ENCODE measurements around the gene EMP1. TPM values are rescaled to one million over a fixed set of nuclear protein-coding genes. Genes with fewer than 3 reads are reported as not detected.
"Not testable (repeated sequence)": the region's sequence is repeated elsewhere in the genome, so short reads cannot be mapped to it uniquely, and the experiment has no call there.

EMP1 gene
- total and polyA plus RNA-seq, 2 donors, result 8.1 to 33.1 TPM

DNA sequence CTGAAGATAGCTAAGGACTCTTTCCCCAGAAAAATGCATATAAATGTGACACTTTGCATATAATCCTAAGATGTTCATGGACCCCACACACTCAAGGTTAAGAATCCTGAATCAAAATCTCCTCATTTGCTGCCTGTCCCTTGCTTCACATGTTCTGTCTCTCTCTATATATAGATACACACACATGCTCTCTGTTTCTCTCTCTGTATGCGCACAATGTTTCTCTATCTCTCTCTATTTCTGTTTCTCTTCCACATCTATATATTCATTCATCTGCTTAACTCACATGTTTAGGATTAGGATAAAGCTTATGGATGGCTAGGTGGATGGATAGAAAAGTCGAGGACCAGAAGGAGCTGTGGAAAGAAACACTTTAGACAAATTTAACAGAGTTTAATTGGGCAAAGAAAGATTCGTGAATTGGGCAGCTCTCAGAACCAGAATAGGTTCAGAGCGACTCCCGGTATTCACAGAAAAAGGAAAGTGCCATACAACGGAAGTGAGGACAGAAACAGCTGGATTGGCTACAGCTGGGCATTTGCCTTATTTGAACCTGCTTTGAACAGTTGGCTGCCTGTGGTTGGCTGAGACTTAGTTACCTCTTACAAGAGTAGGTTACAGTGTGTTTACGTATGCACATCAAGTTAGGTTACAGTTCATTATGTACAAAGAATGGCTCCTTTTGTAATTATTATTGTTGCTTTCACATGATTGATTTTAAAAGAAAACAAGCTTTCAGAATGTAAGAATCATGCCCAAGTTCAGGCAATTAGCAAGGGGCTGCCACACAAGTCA is 57.6 kb downstream of the EMP1 start:
- no peak overlapping the region for H3K27ac ChIP-seq (ENCODE audit: low read depth in 1 of 2, low read length in 1 of 2)
- no peaks in the 10 kb centered on the region for H3K36me3 ChIP-seq (ENCODE audit: control insufficient read depth in 2 of 2, insufficient read depth in 2 of 2, low read length in 1 of 2)
- H3K4me1 ChIP-seq (ENCODE audit: control insufficient read depth in 2 of 2, insufficient read depth in 2 of 2, low read length in 2 of 2), result peaks cover 0 to 2% of the 10 kb centered on the region in 2 donors
- no peak overlapping the region for H3K4me3 ChIP-seq (ENCODE audit: low read length in 2 of 2)
- DNase-seq (ENCODE audit: low read depth in 6 of 9, low spot score in 9 of 9), result no peak
- peaks cover 0 to 3% of the 10 kb centered on the region in 2 donors for H3K27me3 ChIP-seq (ENCODE audit: control insufficient read depth in 2 of 2, insufficient read depth in 1 of 2, low read length in 1 of 2)
- whole genome bisulfite sequencing, result 96% methylated on average over 7 of the region's 7 CpGs
- H3K9me3 ChIP-seq (ENCODE audit: control insufficient read depth in 2 of 2, insufficient read depth in 1 of 2, low read length in 1 of 2), result no peaks in the 10 kb centered on the region

- Histone ChIP-seq H3K9me3 (ENCODE audit: control insufficient read depth in 2 of 2, insufficient read depth in 1 of 2, low read length in 1 of 2) (no peaks in the 10 kb centered on the region), H3K27ac (ENCODE audit: low read depth in 1 of 2, low read length in 1 of 2) (no peak overlapping the region), H3K36me3 (ENCODE audit: control insufficient read depth in 2 of 2, insufficient read depth in 2 of 2, low read length in 1 of 2) (no peaks in the 10 kb centered on the region), H3K4me1 (ENCODE audit: control insufficient read depth in 2 of 2, insufficient read depth in 2 of 2, low read length in 2 of 2) (peaks cover 0 to 2% of the 10 kb centered on the region in 2 donors), H3K27me3 (ENCODE audit: control insufficient read depth in 2 of 2, insufficient read depth in 1 of 2, low read length in 1 of 2) (peaks cover 0 to 3% of the 10 kb centered on the region in 2 donors), H3K4me3 (ENCODE audit: low read length in 2 of 2) (no peak overlapping the region)
- DNase-seq (ENCODE audit: low read depth in 6 of 9, low spot score in 9 of 9), result peak; percentile 55 to 84 (median 70)
- WGBS, result 34% methylated on average over 18 of the region's 18 CpGs
Observed at GRCh38 chr12:13255792-13256691, 59.5 kb downstream of the EMP1 start.

DNA sequence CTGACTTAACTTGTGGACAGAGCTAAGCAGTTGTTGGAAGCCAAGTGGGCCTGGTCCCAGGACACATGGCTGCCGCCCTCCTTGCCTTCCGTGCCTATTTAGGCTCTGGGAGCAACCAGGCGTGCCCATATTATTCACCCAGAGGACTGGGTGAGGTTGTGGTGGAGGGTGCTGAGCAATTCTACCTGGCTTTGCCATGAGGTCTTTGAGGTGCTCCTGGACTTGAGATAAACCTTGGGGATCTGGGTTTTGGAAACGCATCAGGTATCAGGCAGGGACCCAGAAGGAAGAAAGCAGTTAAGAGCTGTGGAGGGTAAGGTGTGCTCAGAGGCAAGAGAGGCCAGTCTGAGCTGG is 60.1 kb downstream of the EMP1 start:
- no peak overlapping the region for H3K4me3 ChIP-seq (ENCODE audit: low read length in 2 of 2)
- H3K27me3 ChIP-seq (ENCODE audit: control insufficient read depth in 2 of 2, insufficient read depth in 1 of 2, low read length in 1 of 2), result peaks cover 0 to 3% of the 10 kb centered on the region in 2 donors
- H3K9me3 ChIP-seq (ENCODE audit: control insufficient read depth in 2 of 2, insufficient read depth in 1 of 2, low read length in 1 of 2), result no peaks in the 10 kb centered on the region
- WGBS, result 96% methylated on average over 4 of the region's 4 CpGs
- no peaks in the 10 kb centered on the region for H3K36me3 ChIP-seq (ENCODE audit: control insufficient read depth in 2 of 2, insufficient read depth in 2 of 2, low read length in 1 of 2)
- DNase-seq (ENCODE audit: low read depth in 6 of 9, low spot score in 9 of 9), result no peak
- peaks cover 0 to 2% of the 10 kb centered on the region in 2 donors for H3K4me1 ChIP-seq (ENCODE audit: control insufficient read depth in 2 of 2, insufficient read depth in 2 of 2, low read length in 2 of 2)
- H3K27ac ChIP-seq (ENCODE audit: low read depth in 1 of 2, low read length in 1 of 2), result no peak overlapping the region

DNA sequence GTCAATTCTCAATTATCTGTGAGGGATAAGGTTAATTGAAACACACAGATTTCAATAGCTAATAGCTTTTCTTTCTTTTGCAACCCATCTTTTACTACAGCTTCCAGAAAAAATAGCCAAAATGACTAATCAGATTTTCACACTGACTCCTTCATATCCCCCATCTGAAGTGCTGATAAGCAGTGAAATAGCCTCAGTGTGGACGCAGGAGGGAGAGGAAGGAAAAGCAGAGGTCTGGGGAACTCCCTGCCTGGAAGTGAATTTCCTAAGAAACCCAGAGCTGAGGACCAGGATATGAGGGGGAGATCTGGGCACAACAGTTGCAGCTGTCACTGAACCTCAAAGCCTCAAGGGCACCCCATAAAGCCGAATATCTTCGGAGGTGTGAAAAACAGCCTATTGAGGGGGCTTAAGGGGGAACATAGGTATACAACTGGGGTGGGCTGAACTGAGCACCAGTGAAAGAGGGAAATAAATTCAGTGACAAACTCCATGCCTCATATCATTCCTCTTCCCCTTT is 60.9 kb downstream of the EMP1 start:
- no peak overlapping the region for H3K27ac ChIP-seq (ENCODE audit: low read depth in 1 of 2, low read length in 1 of 2)
- 82% methylated on average over 3 of the region's 3 CpGs for WGBS

DNA sequence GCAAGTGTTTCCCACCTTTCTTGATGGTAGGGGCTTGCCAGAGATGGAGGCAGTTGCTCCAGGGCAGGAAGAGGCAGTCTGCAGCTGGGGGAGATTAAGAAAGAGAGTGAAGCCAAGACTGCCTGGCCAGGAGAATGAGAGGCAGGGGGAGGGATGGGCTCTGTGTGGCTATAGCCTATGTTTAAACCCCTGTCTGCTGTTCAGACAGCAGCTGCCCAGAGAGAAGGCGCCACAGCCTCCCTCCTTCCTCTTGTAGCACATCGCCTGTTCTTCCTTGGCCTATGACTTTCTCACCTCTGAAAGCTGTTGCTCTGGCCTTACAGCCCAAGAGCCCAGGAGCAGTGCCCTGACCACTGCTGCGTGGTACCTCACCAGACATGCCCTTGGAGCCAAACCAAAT is 61.7 kb downstream of the EMP1 start:
- peaks cover 0 to 3% of the 10 kb centered on the region in 2 donors for H3K27me3 ChIP-seq (ENCODE audit: control insufficient read depth in 2 of 2, insufficient read depth in 1 of 2, low read length in 1 of 2)
- 97% methylated on average over 3 of the region's 3 CpGs for WGBS
- H3K27ac ChIP-seq (ENCODE audit: low read depth in 1 of 2, low read length in 1 of 2), result no peak overlapping the region
- H3K4me1 ChIP-seq (ENCODE audit: control insufficient read depth in 2 of 2, insufficient read depth in 2 of 2, low read length in 2 of 2), result peaks cover 0 to 2% of the 10 kb centered on the region in 2 donors
- no peaks in the 10 kb centered on the region for H3K36me3 ChIP-seq (ENCODE audit: control insufficient read depth in 2 of 2, insufficient read depth in 2 of 2, low read length in 1 of 2)
- no peak for DNase-seq (ENCODE audit: low read depth in 6 of 9, low spot score in 9 of 9)
- no peaks in the 10 kb centered on the region for H3K9me3 ChIP-seq (ENCODE audit: control insufficient read depth in 2 of 2, insufficient read depth in 1 of 2, low read length in 1 of 2)
- no peak overlapping the region for H3K4me3 ChIP-seq (ENCODE audit: low read length in 2 of 2)

More for the DNA sequence above, 60.9 kb downstream of the EMP1 start:
- H3K4me1 ChIP-seq (ENCODE audit: control insufficient read depth in 2 of 2, insufficient read depth in 2 of 2, low read length in 2 of 2), result peaks cover 0 to 2% of the 10 kb centered on the region in 2 donors
- H3K4me3 ChIP-seq (ENCODE audit: low read length in 2 of 2), result no peak overlapping the region
- DNase-seq (ENCODE audit: low read depth in 6 of 9, low spot score in 9 of 9), result no peak
- peaks cover 0 to 3% of the 10 kb centered on the region in 2 donors for H3K27me3 ChIP-seq (ENCODE audit: control insufficient read depth in 2 of 2, insufficient read depth in 1 of 2, low read length in 1 of 2)
- H3K9me3 ChIP-seq (ENCODE audit: control insufficient read depth in 2 of 2, insufficient read depth in 1 of 2, low read length in 1 of 2), result no peaks in the 10 kb centered on the region
- no peaks in the 10 kb centered on the region for H3K36me3 ChIP-seq (ENCODE audit: control insufficient read depth in 2 of 2, insufficient read depth in 2 of 2, low read length in 1 of 2)

DNA sequence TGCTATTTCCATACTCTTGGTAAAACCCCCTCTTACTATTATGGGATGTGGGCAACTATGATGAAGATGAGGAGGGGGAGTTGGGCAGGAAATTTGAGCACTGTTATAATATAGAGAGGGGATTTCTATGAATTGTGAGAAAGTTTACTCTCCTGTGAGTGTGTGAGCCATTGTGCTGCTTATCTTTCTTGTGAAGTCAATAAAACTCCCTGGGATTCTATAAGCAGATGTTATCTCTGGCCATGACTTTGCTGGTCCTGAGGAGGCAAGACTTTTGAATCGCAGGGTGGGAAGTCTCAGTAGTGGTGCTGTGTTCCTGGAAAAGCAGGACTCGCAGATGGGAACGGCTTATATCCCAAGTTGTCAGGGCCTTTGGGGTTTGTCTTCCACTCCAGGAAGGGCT is 62.2 kb downstream of the EMP1 start:
- DNase-seq (ENCODE audit: low read depth in 6 of 9, low spot score in 9 of 9), result no peak
- H3K9me3 ChIP-seq (ENCODE audit: control insufficient read depth in 2 of 2, insufficient read depth in 1 of 2, low read length in 1 of 2), result no peaks in the 10 kb centered on the region
- peaks cover 0 to 2% of the 10 kb centered on the region in 2 donors for H3K4me1 ChIP-seq (ENCODE audit: control insufficient read depth in 2 of 2, insufficient read depth in 2 of 2, low read length in 2 of 2)
- H3K36me3 ChIP-seq (ENCODE audit: control insufficient read depth in 2 of 2, insufficient read depth in 2 of 2, low read length in 1 of 2), result no peaks in the 10 kb centered on the region
- H3K4me3 ChIP-seq (ENCODE audit: low read length in 2 of 2), result no peak overlapping the region
- no peak overlapping the region for H3K27ac ChIP-seq (ENCODE audit: low read depth in 1 of 2, low read length in 1 of 2)
- H3K27me3 ChIP-seq (ENCODE audit: control insufficient read depth in 2 of 2, insufficient read depth in 1 of 2, low read length in 1 of 2), result peaks cover 0 to 3% of the 10 kb centered on the region in 2 donors
- WGBS, result 95% methylated on average over 3 of the region's 3 CpGs

DNA sequence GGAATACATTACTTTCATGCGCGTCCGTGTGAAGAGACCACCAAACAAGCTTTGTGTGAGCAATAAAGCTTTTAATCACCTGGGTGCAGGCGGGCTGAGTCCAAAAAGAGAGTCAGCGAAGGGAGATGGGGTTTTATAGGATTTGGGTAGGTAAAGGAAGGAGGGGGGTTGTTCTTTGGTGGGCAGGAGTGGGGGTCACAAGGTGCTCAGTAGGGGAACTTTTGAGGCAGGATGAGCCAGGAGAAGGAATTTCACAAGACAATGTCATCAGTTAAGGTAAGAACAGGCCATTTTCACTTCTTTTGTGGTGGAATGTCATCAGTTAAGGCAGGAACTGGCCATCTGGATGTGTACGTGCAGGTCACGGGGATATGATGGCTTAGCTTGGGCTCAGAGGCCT is 63.1 kb downstream of the EMP1 start:
- H3K27me3 ChIP-seq (ENCODE audit: control insufficient read depth in 2 of 2, insufficient read depth in 1 of 2, low read length in 1 of 2); H3K36me3 ChIP-seq (ENCODE audit: control insufficient read depth in 2 of 2, insufficient read depth in 2 of 2, low read length in 1 of 2); H3K4me1 ChIP-seq (ENCODE audit: control insufficient read depth in 2 of 2, insufficient read depth in 2 of 2, low read length in 2 of 2); H3K9me3 ChIP-seq (ENCODE audit: control insufficient read depth in 2 of 2, insufficient read depth in 1 of 2, low read length in 1 of 2); H3K27ac ChIP-seq (ENCODE audit: low read depth in 1 of 2, low read length in 1 of 2); H3K4me3 ChIP-seq (ENCODE audit: low read length in 2 of 2); DNase-seq (ENCODE audit: low read depth in 6 of 9, low spot score in 9 of 9): not testable (repeated sequence)
- 97% methylated on average over 7 of the region's 7 CpGs for WGBS

GRCh38 chr12:13267826-13268225 is 71.3 kb downstream of the EMP1 start:
- H3K27ac ChIP-seq (ENCODE audit: low read depth in 1 of 2, low read length in 1 of 2); H3K4me3 ChIP-seq (ENCODE audit: low read length in 2 of 2); H3K9me3 ChIP-seq (ENCODE audit: control insufficient read depth in 2 of 2, insufficient read depth in 1 of 2, low read length in 1 of 2); DNase-seq (ENCODE audit: low read depth in 6 of 9, low spot score in 9 of 9); H3K4me1 ChIP-seq (ENCODE audit: control insufficient read depth in 2 of 2, insufficient read depth in 2 of 2, low read length in 2 of 2); H3K27me3 ChIP-seq (ENCODE audit: control insufficient read depth in 2 of 2, insufficient read depth in 1 of 2, low read length in 1 of 2); H3K36me3 ChIP-seq (ENCODE audit: control insufficient read depth in 2 of 2, insufficient read depth in 2 of 2, low read length in 1 of 2): not testable (repeated sequence)
- WGBS, result 85% methylated on average over 3 of the region's 3 CpGs

DNA sequence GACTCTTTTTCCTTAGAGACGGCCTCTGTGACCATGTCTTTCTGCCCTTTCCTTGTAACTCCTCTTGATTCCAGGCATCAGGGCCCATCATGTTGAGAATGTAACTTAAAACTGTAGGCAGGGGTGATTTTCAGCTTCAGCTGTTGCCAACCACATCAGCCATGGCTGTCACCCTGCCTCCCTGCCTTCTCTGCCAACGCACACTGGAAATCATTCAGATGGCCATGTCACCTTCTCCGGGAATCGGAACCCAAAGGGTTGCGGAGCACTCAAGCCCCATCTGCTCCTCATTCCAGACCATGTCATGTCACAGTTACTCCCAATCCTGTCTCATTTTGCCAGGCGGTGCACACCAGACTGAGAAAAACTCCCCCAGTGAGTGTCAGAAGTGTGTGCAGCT is 72.1 kb downstream of the EMP1 start:
- Histone ChIP-seq H3K27me3 (ENCODE audit: control insufficient read depth in 2 of 2, insufficient read depth in 1 of 2, low read length in 1 of 2) (no peaks in the 10 kb centered on the region), H3K27ac (ENCODE audit: low read depth in 1 of 2, low read length in 1 of 2) (no peak overlapping the region), H3K4me1 (ENCODE audit: control insufficient read depth in 2 of 2, insufficient read depth in 2 of 2, low read length in 2 of 2) (no peaks in the 10 kb centered on the region), H3K4me3 (ENCODE audit: low read length in 2 of 2) (no peak overlapping the region), H3K9me3 (ENCODE audit: control insufficient read depth in 2 of 2, insufficient read depth in 1 of 2, low read length in 1 of 2) (no peaks in the 10 kb centered on the region), H3K36me3 (ENCODE audit: control insufficient read depth in 2 of 2, insufficient read depth in 2 of 2, low read length in 1 of 2) (no peaks in the 10 kb centered on the region)
- no peak for DNase-seq (ENCODE audit: low read depth in 6 of 9, low spot score in 9 of 9)
- 95% methylated on average over 6 of the region's 6 CpGs for WGBS
